NCI-H82 treated with DMSO at 0.1 percent for 48 hours (cell line): ENCODE measurements around the gene MED17.

ENCODE experiments used
- DNase-seq: peaks from one replicate; lab custom pipeline; 2025; ENCODE audit not compliant: unreplicated experiment; lab: John Stamatoyannopoulos, UW

The MED17 gene

DNA sequence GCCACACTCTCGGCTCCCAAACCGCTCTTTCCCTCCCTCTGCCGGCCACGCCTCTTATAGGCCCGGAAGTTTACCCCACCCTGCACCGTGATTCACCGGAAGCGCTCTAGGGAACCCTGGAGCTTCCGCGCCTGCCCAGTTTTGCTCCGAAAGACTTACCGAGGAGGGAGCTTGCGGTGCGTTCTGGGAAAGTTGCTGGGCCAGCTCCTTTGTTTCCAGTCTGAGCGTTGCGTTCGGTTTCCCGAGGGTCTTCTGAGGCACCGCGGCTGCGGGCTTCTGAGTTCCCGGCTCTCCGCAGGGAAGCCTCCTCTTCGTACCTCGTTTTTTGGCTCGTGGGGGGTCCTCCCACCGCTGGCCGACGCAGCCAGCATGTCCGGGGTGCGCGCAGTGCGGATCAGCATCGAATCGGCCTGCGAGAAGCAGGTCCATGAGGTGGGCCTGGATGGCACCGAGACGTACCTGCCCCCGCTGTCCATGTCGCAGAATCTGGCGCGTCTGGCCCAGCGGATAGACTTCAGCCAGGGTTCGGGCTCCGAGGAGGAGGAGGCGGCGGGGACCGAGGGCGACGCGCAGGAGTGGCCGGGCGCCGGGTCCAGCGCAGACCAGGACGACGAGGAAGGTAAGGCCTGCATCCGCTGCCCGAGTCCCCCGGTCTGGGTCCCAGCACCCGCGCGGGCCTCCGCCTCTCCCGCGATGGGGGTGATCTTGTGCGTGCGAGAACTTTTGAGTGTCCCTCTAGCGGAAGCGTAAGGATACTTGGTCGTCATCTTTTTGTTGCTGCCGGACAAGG is at the start of gene MED17:
Gene MED17, plus strand, starts transcription at position 138 of the 790 bp plus-strand sequence. Its CDS starts 232 bp downstream, at position 370.
- peak; percentile 70 for DNase-seq

DNA sequence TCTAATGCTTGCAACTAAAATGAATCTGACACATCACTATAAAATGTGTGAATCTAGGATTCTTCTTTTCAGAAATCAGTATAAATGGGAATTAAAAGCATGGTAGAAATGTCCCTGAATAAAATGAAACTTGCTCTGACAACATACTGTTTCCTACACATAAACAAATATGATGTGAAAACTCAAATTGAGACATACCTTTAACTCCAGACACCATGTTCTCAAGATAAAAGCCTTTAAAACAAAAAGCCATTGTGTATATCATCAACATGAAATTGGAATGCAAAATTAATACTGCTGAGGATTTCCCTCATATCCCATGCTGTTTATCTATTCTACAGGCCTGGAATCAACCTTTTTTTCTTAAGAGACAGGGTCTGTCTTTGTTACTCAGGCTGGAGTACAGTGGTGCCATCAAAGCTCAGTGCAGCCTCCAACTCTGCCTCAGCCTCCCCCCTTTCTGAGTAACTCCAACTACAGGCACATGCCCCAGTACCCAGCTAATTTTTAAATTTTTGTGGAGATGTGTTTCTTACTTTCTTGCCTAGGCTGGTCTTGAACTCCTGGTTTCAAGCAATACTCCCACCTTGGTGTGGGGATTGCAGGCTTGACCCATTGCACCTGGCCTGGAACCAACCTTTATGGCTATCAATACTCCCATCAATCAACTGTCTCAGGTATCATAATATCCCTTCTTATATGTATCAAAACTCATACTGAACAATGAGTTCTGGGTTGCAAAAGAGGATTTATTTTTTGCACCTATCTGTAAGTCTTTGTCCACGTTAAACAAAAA is 49.5 kb upstream of the MED17 start:
- no peak for DNase-seq

GRCh38 chr11:93735627-93736026 is 48.5 kb upstream of the MED17 start:
- no peak for DNase-seq

- no peak for DNase-seq
Measured at GRCh38 chr11:93736129-93736528, 48.0 kb upstream of the MED17 start.

DNA sequence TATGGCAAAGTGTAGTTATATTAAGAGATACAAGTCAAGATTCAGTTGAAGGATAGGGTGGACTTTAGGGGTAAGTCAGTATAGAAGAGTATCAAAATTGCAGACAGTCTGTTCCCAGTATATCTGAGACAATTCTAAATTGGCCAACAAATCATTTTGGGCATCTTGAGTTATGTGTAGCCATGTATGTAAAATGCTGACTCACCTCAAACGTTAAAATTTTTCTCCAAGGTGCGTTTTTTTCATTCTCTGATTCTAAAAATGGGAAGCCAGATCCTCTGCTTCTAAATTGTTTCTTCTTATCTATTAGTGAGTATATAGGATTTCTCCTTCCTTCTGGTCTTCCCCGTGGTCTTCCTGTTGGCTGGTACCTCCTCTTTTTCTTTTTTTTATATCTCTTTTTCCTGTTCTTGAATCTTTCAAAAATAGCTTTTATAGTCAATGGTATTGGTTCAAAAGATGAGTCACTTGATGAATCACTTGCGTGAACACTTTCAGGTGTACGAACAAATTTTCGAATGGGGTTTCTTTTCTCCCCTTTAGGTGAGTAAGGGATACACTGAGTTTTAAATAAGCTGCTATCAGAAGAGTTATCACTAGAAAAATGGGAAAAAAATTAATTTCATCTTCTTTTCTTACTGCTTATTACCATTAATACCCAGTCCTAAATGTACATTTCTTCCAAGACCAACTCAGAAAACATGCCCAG is 46.0 kb upstream of the MED17 start:
- no peak for DNase-seq

- no peak for DNase-seq
Measured at GRCh38 chr11:93738647-93739081, 45.4 kb upstream of the MED17 start.

DNA sequence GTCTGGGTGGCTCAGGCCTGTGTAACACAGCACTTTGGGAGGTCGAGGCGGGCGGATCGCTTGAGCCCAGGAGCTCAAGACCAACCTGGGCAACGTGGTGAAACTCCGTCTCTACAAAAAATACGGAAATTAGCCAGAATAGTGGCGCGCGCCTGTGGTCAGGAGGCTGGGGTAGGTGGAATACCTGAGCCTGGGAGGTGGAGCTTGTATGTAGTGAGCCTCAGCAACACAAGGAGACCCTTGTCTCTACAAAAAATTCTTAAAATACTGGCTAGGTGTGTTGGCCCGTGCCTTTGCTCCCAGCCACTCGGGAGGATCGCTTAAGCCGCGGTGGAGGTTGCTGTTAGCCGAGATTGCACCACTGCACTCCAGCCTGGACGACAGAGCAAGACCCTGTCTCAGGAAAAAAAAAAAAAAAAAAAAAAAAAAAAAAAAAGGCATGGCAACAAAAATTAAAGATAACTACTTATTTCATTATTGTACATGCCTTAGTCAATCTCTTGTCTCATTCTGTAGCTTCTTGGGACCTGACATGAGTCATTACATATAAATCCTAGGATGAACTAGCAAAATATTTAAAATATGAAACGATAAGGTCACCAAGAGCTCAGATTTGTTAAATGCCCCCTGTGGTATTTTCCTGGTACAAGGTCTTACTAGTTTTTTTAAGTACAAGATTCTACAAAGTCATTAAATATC is 43.9 kb upstream of the MED17 start:
- no peak for DNase-seq

GRCh38 chr11:93740730-93741093 is 43.4 kb upstream of the MED17 start:
- DNase-seq, result peak; percentile 25

DNA sequence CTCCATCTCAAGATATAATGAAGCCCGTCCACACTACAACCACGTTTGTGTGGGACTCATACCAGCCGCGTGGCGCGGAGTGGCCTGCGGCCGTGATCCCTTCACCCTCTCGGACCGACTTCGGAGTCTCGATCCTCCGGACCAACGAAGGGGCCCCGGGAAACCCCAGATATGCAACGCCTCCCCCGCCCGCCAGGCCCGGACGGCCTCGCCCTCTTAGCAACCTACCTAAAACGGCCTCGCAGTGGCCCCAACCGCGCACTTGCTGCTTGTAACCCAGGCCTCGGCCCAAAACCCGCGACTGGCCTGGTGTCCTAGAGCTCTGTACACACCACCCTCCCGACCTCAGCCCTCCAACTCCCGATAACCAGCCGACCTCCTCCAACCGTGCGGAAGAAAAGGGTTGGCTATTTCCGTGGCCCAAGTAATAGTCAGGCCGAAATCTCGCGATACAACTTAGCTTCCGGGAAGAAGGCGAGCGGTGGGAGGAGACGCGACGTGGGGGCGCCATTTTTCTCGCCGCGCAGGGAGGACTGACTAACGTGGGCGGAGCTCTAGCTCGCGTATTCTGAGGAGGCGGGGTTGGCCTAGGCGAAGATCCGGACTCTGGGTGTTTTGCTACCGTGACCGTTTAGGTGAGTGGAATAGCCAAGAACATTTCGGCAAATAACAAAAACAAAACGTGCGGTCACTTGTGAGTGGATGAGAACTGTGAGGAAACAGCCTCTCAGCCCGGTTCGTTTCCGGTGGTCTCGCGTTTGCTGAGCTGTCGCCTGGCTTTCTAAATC is 42.8 kb upstream of the MED17 start, which contains the start of the genes C11orf54 and TAF1D:
Gene C11orf54, plus strand, starts transcription at position 579 of the 788 bp plus-strand sequence. CDS start 5,722 bp downstream, outside the sequence.
Gene TAF1D, minus strand, starts transcription at position 402 of the 788 bp plus-strand sequence. CDS start 2,191 bp downstream, outside the sequence.
- peak; percentile 90 for DNase-seq

GRCh38 chr11:93741882-93742226 is 42.2 kb upstream of the MED17 start:
- DNase-seq, result no peak

DNA sequence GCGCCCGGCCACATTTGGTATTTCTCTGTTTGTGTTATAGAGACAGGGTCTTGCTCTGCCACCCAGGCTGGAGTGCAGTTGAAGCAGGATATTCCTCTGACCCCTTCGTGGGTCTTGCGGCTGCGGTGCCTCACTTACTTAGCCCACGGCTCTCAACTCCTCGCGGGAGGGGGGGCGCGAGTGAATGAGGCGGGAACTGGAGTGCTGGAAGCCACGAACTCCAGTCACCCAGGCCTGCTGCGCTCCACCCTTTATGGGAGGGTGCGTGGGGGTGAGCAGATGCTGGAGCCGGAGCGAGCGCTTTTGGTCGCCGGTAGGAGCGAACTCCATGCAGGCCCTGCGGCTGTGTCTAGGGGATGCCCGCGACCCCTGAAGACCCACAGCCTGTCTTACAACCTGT is 40.8 kb upstream of the MED17 start:
- DNase-seq, result no peak

- no peak for DNase-seq
Measured at GRCh38 chr11:93744669-93745004, 39.4 kb upstream of the MED17 start.

DNA sequence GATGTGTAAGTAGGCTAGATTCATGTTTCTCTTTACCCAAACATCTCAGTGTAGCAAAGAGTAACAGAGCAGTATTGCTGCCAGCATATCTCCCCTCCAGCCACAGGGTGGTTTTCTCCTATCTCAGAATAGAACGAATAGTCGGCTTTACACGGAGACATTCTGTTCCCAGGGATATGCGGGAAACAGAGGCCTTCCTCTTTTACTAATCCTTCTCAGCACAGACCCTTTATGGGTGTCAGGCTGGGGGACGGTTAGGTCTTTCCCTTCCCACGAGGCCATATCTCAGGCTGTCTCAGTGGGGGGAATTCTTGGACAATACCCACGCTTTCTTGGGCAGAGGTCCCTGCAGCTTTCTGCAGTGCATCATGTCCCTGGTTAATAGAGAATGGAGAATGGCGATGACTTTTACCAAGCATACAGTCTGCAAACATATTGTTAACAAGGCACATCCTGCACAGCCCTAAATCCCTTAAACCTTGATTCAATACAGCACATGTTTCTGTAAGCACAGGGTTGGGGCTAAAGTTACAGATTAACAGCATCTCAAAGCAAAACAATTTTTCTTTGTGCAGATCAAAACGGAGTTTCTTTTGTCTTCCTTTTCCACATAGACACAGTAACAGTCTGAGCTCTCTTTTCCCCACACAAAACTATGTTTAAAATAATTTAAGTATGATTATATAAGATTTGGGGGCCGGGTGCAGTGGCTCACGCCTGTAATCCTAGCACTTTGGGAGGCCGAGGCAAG is 38.9 kb upstream of the MED17 start:
- DNase-seq, result peak; percentile 27

GRCh38 chr11:93746101-93746500 is 38.0 kb upstream of the MED17 start:
- no peak for DNase-seq

GRCh38 chr11:93747122-93747521 is 37.0 kb upstream of the MED17 start:
- no peak for DNase-seq

GRCh38 chr11:93751001-93751400 is 33.1 kb upstream of the MED17 start:
- DNase-seq, result no peak

- no peak for DNase-seq
Measured at GRCh38 chr11:93753241-93753640, 30.8 kb upstream of the MED17 start.

DNA sequence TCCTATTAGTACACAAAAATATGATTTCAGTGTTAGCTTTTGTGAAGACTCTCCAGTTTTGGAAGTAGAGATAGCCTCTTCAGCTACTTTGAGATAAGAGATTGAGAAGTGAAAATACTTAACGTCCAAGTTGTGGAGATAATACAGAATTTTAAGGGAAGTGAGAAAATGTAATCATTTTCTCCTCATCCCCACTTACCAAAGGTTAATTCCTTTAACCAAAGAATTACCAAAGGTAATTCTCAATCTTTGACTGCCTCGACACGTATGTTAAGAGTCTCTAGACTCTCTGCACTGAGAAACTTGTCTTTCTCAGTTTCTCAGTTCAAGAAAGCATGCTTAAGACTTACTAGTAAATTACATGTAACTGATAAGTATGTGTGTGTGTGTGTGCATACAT is 27.3 kb upstream of the MED17 start:
- no peak for DNase-seq

GRCh38 chr11:93757301-93757700 is 26.8 kb upstream of the MED17 start:
- DNase-seq, result no peak
